Panc1 (cell line): Measurements from ENCODE around the gene FBXL3. TPM values are rescaled to one million over a fixed set of nuclear protein-coding genes. Genes with fewer than 3 reads are reported as not detected.

Experiments used
- ATAC-seq: fragments of 200-7000 bp; cut with Tn5 transposase; 2 replicates; pipeline ENCODE4 v1.9.1; 2020; ENCODE audit warnings: mild to moderate bottlenecking, moderate library complexity
- BruUV-seq: library from RNA; stranded (reverse); fragments of 400-500 nt; replicated peaks from 2 replicates; lab custom pipeline; 2021; lab: Mats Ljungman, UMichigan
- CTCF ChIA-PET: fragments of 300-600 bp; sonication (Branson Sonifier 250); formaldehyde crosslinking; loops from one replicate; lab custom pipeline; 2022; ENCODE audit warnings: antibody characterized with exemption; lab: Charles Lee
- POLR2A ChIA-PET: fragments of 300-600 bp; sonication (Branson Sonifier 250); formaldehyde crosslinking; loops from one replicate; lab custom pipeline; 2022; ENCODE audit warnings: antibody characterized with exemption; lab: Charles Lee
- DNase-seq: peaks from one replicate; pipeline ENCODE4 v3.0.0-alpha.2; 2010; ENCODE audit warnings: low read depth, low spot score
- H3K27ac ChIP-seq: 2 replicates; pipeline ENCODE4 v1.5.1; 2011; ENCODE audit warnings: mild to moderate bottlenecking, low read length, inconsistent platforms
- H3K27me3 ChIP-seq: fragments of 200-500 bp; sonication (Bioruptor generic); 2 replicates; pipeline ENCODE4 v1.6.0; 2014; ENCODE audit warnings: low read length, inconsistent platforms; ENCODE audit not compliant: control insufficient read depth, insufficient read depth
- H3K36me3 ChIP-seq: fragments of 200-500 bp; sonication (Bioruptor generic); 2 replicates; pipeline ENCODE4 v1.5.1; 2014; ENCODE audit warnings: inconsistent platforms, mild to moderate bottlenecking, low read length, moderate library complexity; ENCODE audit not compliant: control insufficient read depth, insufficient read depth
- H3K4me1 ChIP-seq: 2 replicates; pipeline ENCODE4 v1.5.1; 2011; ENCODE audit warnings: inconsistent platforms, mild to moderate bottlenecking, low read length, moderate library complexity; ENCODE audit not compliant: control insufficient read depth, insufficient read depth
- H3K4me3 ChIP-seq, 2 experiments: 2 replicates each; pipeline ENCODE4 v1.5.1; 2011 to 2012; ENCODE audit warnings: low read depth in 2 of 2, low read length in 2 of 2, mild to moderate bottlenecking in 2 of 2, inconsistent platforms in 1 of 2, moderate library complexity in 1 of 2
- H3K9me3 ChIP-seq: fragments of 200-500 bp; sonication (Bioruptor generic); 2 replicates; pipeline ENCODE4 v1.5.1; 2014; ENCODE audit warnings: low read depth, mild to moderate bottlenecking, inconsistent platforms, low read length, moderate library complexity; ENCODE audit not compliant: control insufficient read depth, insufficient read depth
- CTCF ChIP-seq: fragments of 450-650 bp; IDR thresholded peaks from 2 replicates; pipeline ENCODE4 v1.5.1; 2017; ENCODE audit warnings: mild to moderate bottlenecking
- POLR2AphosphoS5 ChIP-seq: IDR thresholded peaks from 2 replicates; pipeline ENCODE4 v1.6.1; 2012; ENCODE audit warnings: mild to moderate bottlenecking, low read depth, low read length, moderate library complexity
- REST ChIP-seq, 2 experiments: IDR thresholded peaks; 2 replicates each; pipeline ENCODE4 v1.6.1; 2011 to 2012; ENCODE audit warnings: low read depth in 2 of 2, control low read depth in 1 of 2, low read length in 1 of 2, mild to moderate bottlenecking in 1 of 2, moderate library complexity in 1 of 2; ENCODE audit not compliant: insufficient read depth in 1 of 2
- SIN3A ChIP-seq: IDR thresholded peaks from 2 replicates; pipeline ENCODE4 v1.6.1; 2012; ENCODE audit warnings: low read depth, mild to moderate bottlenecking, low read length, moderate library complexity, borderline replicate concordance; ENCODE audit not compliant: insufficient read depth
- TCF7L2 ChIP-seq: IDR thresholded peaks from 2 replicates; pipeline ENCODE4 v1.6.1; 2011; ENCODE audit warnings: mild to moderate bottlenecking, low read depth, low read length, inconsistent platforms
- in situ Hi-C: cut with HindIII; loops from 2 replicates; pipeline ENCODE4 v1.10.0; 2016; ENCODE audit warnings: low sequenced_read_pairs, low pct_unique_long_range_greater_than_20kb
- intact Hi-C: fragments of 100-400 bp; cut with micrococcal nuclease; formaldehyde crosslinking; loops from one replicate; pipeline ENCODE4 v1.10.0; 2022; ENCODE audit not compliant: unreplicated experiment
- total RNA-seq: library from RNA; stranded (reverse); gene quantifications from one replicate; pipeline ENCODE4 v1.2.1, GENCODE V29; 2021; ENCODE audit not compliant: unreplicated experiment

Gene FBXL3
- total RNA-seq, 1 experiment from 2014 or later = 18.5 TPM

DNA sequence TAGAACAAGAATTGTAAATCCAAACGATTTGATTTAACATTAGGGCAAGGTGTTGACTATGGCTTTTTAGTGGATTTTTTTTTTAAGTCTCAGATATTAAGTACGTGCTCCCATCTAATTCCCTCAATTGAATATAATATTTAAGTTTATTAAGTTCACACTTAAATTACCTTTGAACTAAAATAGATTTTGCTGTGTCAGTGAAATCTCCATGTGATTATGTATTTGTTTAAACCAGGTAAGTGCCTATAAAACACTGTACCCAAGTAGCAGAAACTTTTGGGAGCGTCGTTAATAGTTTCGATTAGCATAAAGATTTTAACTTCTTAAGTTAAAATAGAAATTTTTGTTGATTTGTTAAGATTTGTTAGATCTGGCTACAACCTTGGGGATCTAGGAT, 33.5 kb downstream of the FBXL3 start:
- BruUV-seq = no TSS peak
- H3K27me3 ChIP-seq = no peaks in the 10 kb centered on the region
- no peak overlapping the region; the same call in 1 of the 2 replicates for H3K27ac ChIP-seq
- peaks cover 4% of the 10 kb centered on the region for H3K36me3 ChIP-seq
- no peak for DNase-seq
- ChIA-PET CTCF (no interaction called here), POLR2A (interaction anchor here (0.7 kb wide), 1 partner anchor 365 kb away, joined by 3 read pairs; no protein-coding TSS in a partner anchor)
- TF ChIP-seq POLR2AphosphoS5 (no peak), SIN3A (no peak), TCF7L2 (no peak), REST (IDR thresholded peaks at IDR 0.05; ENCODE audit: insufficient read depth in 1 of 2, low read depth in 2 of 2, low read length in 1 of 2) (no peak), CTCF (no peak)
- no peak for ATAC-seq
- in situ Hi-C loops = no loop called here
- no peaks in the 10 kb centered on the region for H3K9me3 ChIP-seq
- H3K4me1 ChIP-seq = peaks cover 3% of the 10 kb centered on the region; the same call in 1 of the 2 replicates
- H3K4me3 ChIP-seq = peak overlapping the region in 1 of 2 experiments; percentile 72; a peak in 2 of 4 replicates
- intact Hi-C loops = no loop called here

DNA sequence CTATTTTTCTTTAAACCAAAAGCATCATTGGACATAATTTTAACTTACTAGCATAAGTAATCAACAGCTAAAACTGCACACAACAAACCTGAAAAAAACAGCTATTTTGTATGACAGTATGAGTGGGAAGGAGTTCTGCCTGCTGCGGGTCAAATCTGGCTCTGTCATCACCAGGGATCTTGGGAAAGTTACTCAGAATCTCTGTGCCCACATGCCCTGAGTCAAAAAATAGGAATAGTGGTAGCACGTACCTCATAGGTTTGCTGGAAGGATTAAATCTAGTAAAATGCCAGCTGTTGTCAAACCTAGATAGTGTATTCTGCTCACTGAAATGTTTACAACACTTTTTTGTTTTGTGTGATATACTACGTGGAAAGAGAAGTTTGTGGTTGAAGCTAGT, 33.9 kb downstream of the FBXL3 start:
- CTCF ChIA-PET = no interaction called here
- in situ Hi-C loops = no loop called here

More for the DNA sequence above, 33.9 kb downstream of the FBXL3 start:
- ATAC-seq (no peak), DNase-seq (no peak)
- H3K36me3 ChIP-seq = peaks cover 4% of the 10 kb centered on the region
- H3K9me3 ChIP-seq = no peaks in the 10 kb centered on the region
- H3K4me3 ChIP-seq = peak overlapping the region; percentile 72 to 84
- H3K27ac ChIP-seq = peak overlapping the region; percentile 79
- intact Hi-C loops = no loop called here
- no peak for TF ChIP-seq REST (IDR thresholded peaks at IDR 0.05; ENCODE audit: insufficient read depth in 1 of 2, low read depth in 2 of 2, low read length in 1 of 2)
- TF ChIP-seq POLR2AphosphoS5 = no peak
- TF ChIP-seq TCF7L2 = no peak
- no peak for TF ChIP-seq CTCF
- no peak for TF ChIP-seq SIN3A
- POLR2A ChIA-PET = no interaction called here
- peaks cover 3% of the 10 kb centered on the region; the same call in 1 of the 2 replicates for H3K4me1 ChIP-seq
- BruUV-seq = no TSS peak
- H3K27me3 ChIP-seq = no peaks in the 10 kb centered on the region
